HepG2 (cell line): ENCODE measurements around the gene ADI1. TPM values are rescaled to one million over a fixed set of nuclear protein-coding genes. Genes with fewer than 3 reads are reported as not detected.

Experiments
- BORCS8-MEF2B ChIP-seq: sonication (generic); formaldehyde crosslinking; IDR thresholded peaks from 2 replicates; pipeline ENCODE4 v1.8.0; 2022; ENCODE audit warnings: mild to moderate bottlenecking, missing genetic modification reagents
- FIP1L1 ChIP-seq: fragments of 200-400 bp; formaldehyde crosslinking; IDR thresholded peaks from 2 replicates; pipeline ENCODE4 v1.6.1; 2018; ENCODE audit warnings: low read depth, mild to moderate bottlenecking, low read length, moderate library complexity, borderline replicate concordance; ENCODE audit not compliant: insufficient read depth
- JUN ChIP-seq: sonication (generic); formaldehyde crosslinking; IDR thresholded peaks from 2 replicates; pipeline ENCODE4 v1.4.0; 2020; ENCODE audit warnings: mild to moderate bottlenecking, missing genetic modification reagents
- NR2F6 ChIP-seq, 2 experiments: IDR thresholded peaks; 2 replicates each; pipeline ENCODE4 v1.6.1; 2016; ENCODE audit warnings: antibody characterized with exemption in 1 of 2, mild to moderate bottlenecking in 1 of 2
- PHF21A ChIP-seq: sonication (generic); formaldehyde crosslinking; IDR thresholded peaks from 2 replicates; pipeline ENCODE4 v1.5.0; 2020; ENCODE audit warnings: mild to moderate bottlenecking, missing genetic modification reagents
- POLR2G ChIP-seq: fragments of 200-400 bp; formaldehyde crosslinking; IDR thresholded peaks from 2 replicates; pipeline ENCODE4 v1.6.1; 2018; ENCODE audit warnings: mild to moderate bottlenecking, low read depth, low read length, moderate library complexity
- PRDM15 ChIP-seq: sonication (generic); formaldehyde crosslinking; IDR thresholded peaks from 2 replicates; pipeline ENCODE4 v1.4.0; 2020; ENCODE audit warnings: missing genetic modification reagents
- TFE3 ChIP-seq: IDR thresholded peaks from 2 replicates; pipeline ENCODE4 v1.6.1; 2016
- TP53 ChIP-seq: sonication (generic); formaldehyde crosslinking; conservative IDR thresholded peaks from 2 replicates; pipeline ENCODE4 v1.4.0; 2020; ENCODE audit warnings: missing genetic modification reagents
- ZNF3 ChIP-seq: IDR thresholded peaks from 2 replicates; pipeline ENCODE4 v1.7.0; 2017; ENCODE audit warnings: inconsistent platforms
- ZNF616 ChIP-seq: sonication (generic); formaldehyde crosslinking; IDR thresholded peaks from 2 replicates; pipeline ENCODE4 v1.5.0; 2020; ENCODE audit warnings: low read depth, mild to moderate bottlenecking, missing genetic modification reagents
- ZNF780A ChIP-seq: sonication (generic); formaldehyde crosslinking; IDR thresholded peaks from 2 replicates; pipeline ENCODE4 v1.8.0; 2022; ENCODE audit warnings: mild to moderate bottlenecking, missing genetic modification reagents, moderate library complexity
- ZSCAN12 ChIP-seq: sonication (generic); formaldehyde crosslinking; IDR thresholded peaks from 2 replicates; pipeline ENCODE4 v1.9.0; 2021; ENCODE audit warnings: mild to moderate bottlenecking, missing genetic modification reagents
- polyA plus RNA-seq, 8 experiments: library from polyadenylated mRNA; depleted of rRNA in 3 of 8; stranded (reverse) in 7 of 8; unstranded in 1 of 8; fragments of >200 nt; fragmentation: Illumina TruSeq in 4 of 8; extraction: Trizol in 4 of 8; gene quantifications; 2 replicates each; pipeline versions ENCODE4 v1.2.1 to v1.2.3, GENCODE V29; 2011 to 2016; ENCODE audit warnings: low read depth in 4 of 8, missing spikeins in 1 of 8, mixed read lengths in 1 of 8; ENCODE audit not compliant: insufficient read depth in 1 of 8
- total RNA-seq, 5 experiments: library from RNA; depleted of rRNA; stranded (reverse); fragments of >200 nt; fragmentation: Illumina TruSeq; extraction: Trizol; gene quantifications; 2 replicates each; pipeline ENCODE4 v1.2.3, GENCODE V29; 2016; ENCODE audit warnings: low read depth in 1 of 5
- TF ChIP-seq, protein P1 (sequence below): sonication (generic); formaldehyde crosslinking; IDR thresholded peaks from 2 replicates; pipeline ENCODE4 v1.5.0; 2020; ENCODE audit warnings: missing genetic modification reagents
- TF ChIP-seq, protein P2 (sequence below): sonication (generic); formaldehyde crosslinking; IDR thresholded peaks from 2 replicates; pipeline ENCODE4 v1.5.0; 2020; ENCODE audit warnings: mild to moderate bottlenecking, missing genetic modification reagents, borderline replicate concordance

Gene ADI1
- total and polyA plus RNA-seq, 2 of the 13 experiments (the other 11 are each of a cell fraction or from before 2014, with no cell fraction given) = 28.7 to 123 TPM

DNA sequence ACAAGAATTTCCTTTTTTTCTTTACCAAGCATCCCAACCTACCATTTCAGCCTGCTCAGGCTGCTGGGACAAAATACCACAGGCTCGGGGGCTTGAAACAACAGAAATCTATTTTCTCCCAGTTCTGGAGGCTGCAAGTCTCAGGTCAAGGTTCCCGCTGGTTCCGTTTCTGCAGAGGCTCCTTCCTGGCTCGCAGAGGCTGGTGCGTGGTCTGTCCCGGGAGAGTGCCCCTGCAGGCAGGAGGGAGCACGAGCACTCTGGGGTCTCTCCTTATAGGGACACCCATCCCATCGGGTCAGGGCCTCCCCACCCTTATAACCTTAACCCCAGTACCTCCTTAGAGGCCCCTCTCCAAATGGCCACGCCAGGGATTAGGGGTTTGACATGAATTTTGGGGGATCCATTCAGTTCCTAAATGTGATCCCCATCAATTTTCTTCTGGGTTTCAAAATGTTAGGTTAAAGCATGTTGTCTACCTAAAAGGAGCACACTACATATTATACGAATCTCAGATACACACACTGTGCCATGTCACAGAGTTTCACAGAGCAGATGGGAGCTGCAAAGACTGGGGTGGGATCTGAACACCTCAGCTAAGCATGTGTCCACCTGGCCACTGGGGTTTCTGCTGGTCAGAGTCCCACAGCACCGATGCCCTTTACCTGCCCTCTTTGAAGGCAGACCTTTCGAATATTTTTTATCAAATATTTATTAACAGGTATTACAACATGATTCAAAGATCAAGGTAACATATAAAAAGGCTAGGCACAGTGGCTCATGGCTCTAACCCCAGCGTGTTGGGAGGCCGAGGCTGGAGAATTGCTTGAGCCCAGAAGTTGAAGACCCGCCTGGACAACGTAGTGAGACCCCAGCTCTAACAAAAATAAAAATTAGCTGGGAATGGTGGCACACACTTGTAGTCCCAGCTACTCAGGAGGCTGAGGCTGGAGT, 17.6 kb upstream of the ADI1 start (continued):
- TF ChIP-seq POLR2G = peak; percentile 62; the same call in 1 of the 2 replicates
- TF ChIP-seq, protein P1, sequence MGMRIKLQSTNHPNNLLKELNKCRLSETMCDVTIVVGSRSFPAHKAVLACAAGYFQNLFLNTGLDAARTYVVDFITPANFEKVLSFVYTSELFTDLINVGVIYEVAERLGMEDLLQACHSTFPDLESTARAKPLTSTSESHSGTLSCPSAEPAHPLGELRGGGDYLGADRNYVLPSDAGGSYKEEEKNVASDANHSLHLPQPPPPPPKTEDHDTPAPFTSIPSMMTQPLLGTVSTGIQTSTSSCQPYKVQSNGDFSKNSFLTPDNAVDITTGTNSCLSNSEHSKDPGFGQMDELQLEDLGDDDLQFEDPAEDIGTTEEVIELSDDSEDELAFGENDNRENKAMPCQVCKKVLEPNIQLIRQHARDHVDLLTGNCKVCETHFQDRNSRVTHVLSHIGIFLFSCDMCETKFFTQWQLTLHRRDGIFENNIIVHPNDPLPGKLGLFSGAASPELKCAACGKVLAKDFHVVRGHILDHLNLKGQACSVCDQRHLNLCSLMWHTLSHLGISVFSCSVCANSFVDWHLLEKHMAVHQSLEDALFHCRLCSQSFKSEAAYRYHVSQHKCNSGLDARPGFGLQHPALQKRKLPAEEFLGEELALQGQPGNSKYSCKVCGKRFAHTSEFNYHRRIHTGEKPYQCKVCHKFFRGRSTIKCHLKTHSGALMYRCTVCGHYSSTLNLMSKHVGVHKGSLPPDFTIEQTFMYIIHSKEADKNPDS (CRISPR knock-in tag) = 0 out of 2 replicates have a peak, but pooled peaks have one; percentile 4
- no peak for TF ChIP-seq ZNF616
- 0 out of 2 replicates have a peak, but pooled peaks have one; percentile 55 for TF ChIP-seq PRDM15 (CRISPR knock-in tag)
- TF ChIP-seq NR2F6 (IDR thresholded peaks at IDR 0.05) = peak; percentile 36; the same call in 1 of the 2 replicates
- peak; percentile 67; the same call in 1 of the 2 replicates for TF ChIP-seq NR2F6 (CRISPR knock-in tag; IDR thresholded peaks at IDR 0.05)
- TF ChIP-seq, protein P2, sequence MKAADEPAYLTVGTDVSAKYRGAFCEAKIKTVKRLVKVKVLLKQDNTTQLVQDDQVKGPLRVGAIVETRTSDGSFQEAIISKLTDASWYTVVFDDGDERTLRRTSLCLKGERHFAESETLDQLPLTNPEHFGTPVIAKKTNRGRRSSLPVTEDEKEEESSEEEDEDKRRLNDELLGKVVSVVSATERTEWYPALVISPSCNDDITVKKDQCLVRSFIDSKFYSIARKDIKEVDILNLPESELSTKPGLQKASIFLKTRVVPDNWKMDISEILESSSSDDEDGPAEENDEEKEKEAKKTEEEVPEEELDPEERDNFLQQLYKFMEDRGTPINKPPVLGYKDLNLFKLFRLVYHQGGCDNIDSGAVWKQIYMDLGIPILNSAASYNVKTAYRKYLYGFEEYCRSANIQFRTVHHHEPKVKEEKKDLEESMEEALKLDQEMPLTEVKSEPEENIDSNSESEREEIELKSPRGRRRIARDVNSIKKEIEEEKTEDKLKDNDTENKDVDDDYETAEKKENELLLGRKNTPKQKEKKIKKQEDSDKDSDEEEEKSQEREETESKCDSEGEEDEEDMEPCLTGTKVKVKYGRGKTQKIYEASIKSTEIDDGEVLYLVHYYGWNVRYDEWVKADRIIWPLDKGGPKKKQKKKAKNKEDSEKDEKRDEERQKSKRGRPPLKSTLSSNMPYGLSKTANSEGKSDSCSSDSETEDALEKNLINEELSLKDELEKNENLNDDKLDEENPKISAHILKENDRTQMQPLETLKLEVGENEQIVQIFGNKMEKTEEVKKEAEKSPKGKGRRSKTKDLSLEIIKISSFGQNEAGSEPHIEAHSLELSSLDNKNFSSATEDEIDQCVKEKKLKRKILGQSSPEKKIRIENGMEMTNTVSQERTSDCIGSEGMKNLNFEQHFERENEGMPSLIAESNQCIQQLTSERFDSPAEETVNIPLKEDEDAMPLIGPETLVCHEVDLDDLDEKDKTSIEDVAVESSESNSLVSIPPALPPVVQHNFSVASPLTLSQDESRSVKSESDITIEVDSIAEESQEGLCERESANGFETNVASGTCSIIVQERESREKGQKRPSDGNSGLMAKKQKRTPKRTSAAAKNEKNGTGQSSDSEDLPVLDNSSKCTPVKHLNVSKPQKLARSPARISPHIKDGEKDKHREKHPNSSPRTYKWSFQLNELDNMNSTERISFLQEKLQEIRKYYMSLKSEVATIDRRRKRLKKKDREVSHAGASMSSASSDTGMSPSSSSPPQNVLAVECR (CRISPR knock-in tag) = peak; percentile 40; the same call in 1 of the 2 replicates
- TF ChIP-seq TP53 = peak; percentile 67; the same call in 1 of the 2 replicates
- TF ChIP-seq JUN = no peak
- peak; percentile 6; the same call in 1 of the 2 replicates for TF ChIP-seq PHF21A (CRISPR knock-in tag)
- TF ChIP-seq BORCS8-MEF2B (CRISPR knock-in tag) = 0 out of 2 replicates have a peak, but pooled peaks have one; percentile 16
- no peak; the same call in 1 of the 2 replicates for TF ChIP-seq ZNF3
- no peak for TF ChIP-seq FIP1L1
- TF ChIP-seq ZSCAN12 (CRISPR knock-in tag) = 0 out of 2 replicates have a peak, but pooled peaks have one; percentile 55
- TF ChIP-seq ZNF780A (CRISPR knock-in tag) = no peak
- TF ChIP-seq TFE3 = peak; percentile 27; the same call in 1 of the 2 replicates
